ENCODE measurements around the gene WDR6. TPM values are rescaled to one million over a fixed set of nuclear protein-coding genes. Genes with fewer than 3 reads are reported as not detected.
A peak's percentile ranks its signal among the peaks of the same experiment; 100 is the strongest.

WDR6 gene
- total RNA-seq, 1 experiment from 2014 or later: 213 TPM

GRCh38 chr3:48963591-48963990, 43.6 kb upstream of the WDR6 start:
- Mint-ChIP-seq H3K4me3 (peak overlapping the region; percentile 35), H3K36me3 (peaks cover 30% of the 10 kb centered on the region), H3K27ac (peak overlapping the region; percentile 89), H3K4me1 (peaks cover 45% of the 10 kb centered on the region), H3K27me3 (ENCODE audit: low read depth) (no peaks in the 10 kb centered on the region), H3K9me3 (no peaks in the 10 kb centered on the region)
- TF ChIP-seq SOX15 (CRISPR knock-in tag; IDR thresholded peaks at IDR 0.05) (no peak), IRF1 (CRISPR knock-in tag; IDR thresholded peaks at IDR 0.05) (no peak)
- TF ChIP-seq, protein P1, sequence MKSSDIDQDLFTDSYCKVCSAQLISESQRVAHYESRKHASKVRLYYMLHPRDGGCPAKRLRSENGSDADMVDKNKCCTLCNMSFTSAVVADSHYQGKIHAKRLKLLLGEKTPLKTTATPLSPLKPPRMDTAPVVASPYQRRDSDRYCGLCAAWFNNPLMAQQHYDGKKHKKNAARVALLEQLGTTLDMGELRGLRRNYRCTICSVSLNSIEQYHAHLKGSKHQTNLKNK (CRISPR knock-in tag; IDR thresholded peaks at IDR 0.05): peak; percentile 68; the same call in 1 of the 2 replicates
- POLR2A ChIA-PET: no interaction called here
- CTCF ChIA-PET: interaction anchor here (0.9 to 1.3 kb wide), 3 partner anchors 24 to 224 kb away, joined by 3 to 4 read pairs (median 4); no protein-coding TSS in a partner anchor
- ATAC-seq: no peak
- DNase-seq (ENCODE audit: low spot score): no peak

DNA sequence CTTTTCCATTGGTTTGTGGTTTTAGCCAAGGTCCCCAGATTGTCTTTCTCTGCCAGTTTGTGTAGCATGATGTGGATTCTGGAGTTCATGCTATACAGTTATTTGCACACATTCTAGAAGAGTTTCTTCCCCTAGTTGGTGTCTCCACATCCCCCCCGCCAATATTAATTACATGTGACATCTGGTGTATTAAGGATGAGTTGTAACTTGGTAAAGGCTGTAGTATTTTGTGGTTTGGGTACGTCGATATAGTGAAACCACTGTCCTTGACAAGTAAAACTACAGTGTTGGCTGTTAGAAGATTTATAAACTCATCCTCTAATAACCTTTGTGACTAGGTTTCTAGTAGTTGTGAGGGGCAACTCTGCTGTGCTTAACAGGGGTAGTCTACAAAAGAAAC, 40.8 kb upstream of the WDR6 start:
- peaks cover 38% of the 10 kb centered on the region for H3K4me1 Mint-ChIP-seq
- no peak overlapping the region for H3K27ac Mint-ChIP-seq
- no peaks in the 10 kb centered on the region for H3K27me3 Mint-ChIP-seq (ENCODE audit: low read depth)
- no peak for ATAC-seq
- CTCF ChIA-PET: no interaction called here
- POLR2A ChIA-PET: interaction anchor here (0.5 kb wide), 1 partner anchor 186 kb away, joined by 3 read pairs; no protein-coding TSS in a partner anchor
- DNase-seq (ENCODE audit: low spot score): no peak
- H3K36me3 Mint-ChIP-seq: peaks cover 52% of the 10 kb centered on the region
- no peak overlapping the region for H3K4me3 Mint-ChIP-seq
- TF ChIP-seq ZBTB21 (CRISPR knock-in tag; IDR thresholded peaks at IDR 0.05; ENCODE audit: borderline replicate concordance): no peak
- TF ChIP-seq EMX1 (CRISPR knock-in tag; IDR thresholded peaks at IDR 0.05): no peak
- TF ChIP-seq TP53 (CRISPR knock-in tag; IDR thresholded peaks at IDR 0.05): no peak
- TF ChIP-seq JAZF1 (CRISPR knock-in tag; IDR thresholded peaks at IDR 0.05): no peak
- no peak for TF ChIP-seq MYBL2 (CRISPR knock-in tag; IDR thresholded peaks at IDR 0.05)
- TF ChIP-seq ZNF263 (CRISPR knock-in tag; IDR thresholded peaks at IDR 0.05; ENCODE audit: low read depth): no peak
- no peak for TF ChIP-seq ELF4 (CRISPR knock-in tag; IDR thresholded peaks at IDR 0.05; ENCODE audit: low read depth)
- TF ChIP-seq RELA (CRISPR knock-in tag; IDR thresholded peaks at IDR 0.05; ENCODE audit: borderline replicate concordance): no peak
- no peak for TF ChIP-seq MAX (CRISPR knock-in tag; IDR thresholded peaks at IDR 0.05)
- no peak for TF ChIP-seq PRRX2 (CRISPR knock-in tag; IDR thresholded peaks at IDR 0.05)
- no peak for TF ChIP-seq IRF1 (CRISPR knock-in tag; IDR thresholded peaks at IDR 0.05)
- TF ChIP-seq IRF2 (CRISPR knock-in tag; IDR thresholded peaks at IDR 0.05; ENCODE audit: borderline replicate concordance, low read depth): no peak
- TF ChIP-seq GRHL2 (CRISPR knock-in tag; IDR thresholded peaks at IDR 0.05; ENCODE audit: insufficient replicate concordance, severe bottlenecking): no peak
- TF ChIP-seq CREB1 (CRISPR knock-in tag; IDR thresholded peaks at IDR 0.05): no peak
- TF ChIP-seq FOXP1 (CRISPR knock-in tag; IDR thresholded peaks at IDR 0.05; ENCODE audit: borderline replicate concordance): no peak
- TF ChIP-seq, protein P2, sequence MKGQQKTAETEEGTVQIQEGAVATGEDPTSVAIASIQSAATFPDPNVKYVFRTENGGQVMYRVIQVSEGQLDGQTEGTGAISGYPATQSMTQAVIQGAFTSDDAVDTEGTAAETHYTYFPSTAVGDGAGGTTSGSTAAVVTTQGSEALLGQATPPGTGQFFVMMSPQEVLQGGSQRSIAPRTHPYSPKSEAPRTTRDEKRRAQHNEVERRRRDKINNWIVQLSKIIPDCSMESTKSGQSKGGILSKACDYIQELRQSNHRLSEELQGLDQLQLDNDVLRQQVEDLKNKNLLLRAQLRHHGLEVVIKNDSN (CRISPR knock-in tag; IDR thresholded peaks at IDR 0.05): no peak
- no peak for TF ChIP-seq ZNF232 (CRISPR knock-in tag; IDR thresholded peaks at IDR 0.05)
- no peak for TF ChIP-seq GTF2I (CRISPR knock-in tag; conservative IDR thresholded peaks at IDR 0.05)
- no peaks in the 10 kb centered on the region for H3K9me3 Mint-ChIP-seq

DNA sequence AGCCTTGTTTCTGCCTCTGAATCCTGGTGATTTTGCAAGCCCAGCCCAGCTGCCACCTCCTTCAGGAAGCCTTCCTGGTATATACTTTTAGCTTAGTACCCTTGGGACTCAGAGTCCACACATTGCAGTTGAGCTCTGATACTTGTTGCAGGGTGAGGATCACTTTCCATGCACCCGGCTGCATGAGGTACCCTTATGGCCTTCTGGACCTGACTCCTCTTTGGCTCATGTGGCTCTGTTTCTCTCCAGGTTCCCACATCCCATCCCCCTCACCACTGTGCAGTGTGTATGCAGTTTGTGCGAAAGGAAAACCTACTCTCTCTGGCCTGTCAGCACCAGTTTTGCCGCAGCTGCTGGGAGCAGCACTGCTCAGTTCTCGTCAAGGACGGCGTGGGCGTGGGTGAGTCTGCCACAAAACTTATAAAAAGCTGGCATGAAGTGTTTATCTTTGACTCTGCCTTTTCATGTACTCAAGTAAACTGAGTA, 40.3 kb upstream of the WDR6 start:
- no peak overlapping the region for H3K4me3 Mint-ChIP-seq
- H3K9me3 Mint-ChIP-seq: no peaks in the 10 kb centered on the region
- ATAC-seq: no peak
- H3K4me1 Mint-ChIP-seq: peaks cover 33% of the 10 kb centered on the region
- DNase-seq (ENCODE audit: low spot score): no peak
- ChIA-PET CTCF (no interaction called here), POLR2A (interaction anchor here (0.5 kb wide), 1 partner anchor 186 kb away, joined by 3 read pairs; no protein-coding TSS in a partner anchor)
- H3K27ac Mint-ChIP-seq: peak overlapping the region; percentile 78
- peaks cover 56% of the 10 kb centered on the region for H3K36me3 Mint-ChIP-seq
- H3K27me3 Mint-ChIP-seq (ENCODE audit: low read depth): no peaks in the 10 kb centered on the region
- TF ChIP-seq IRF2 (CRISPR knock-in tag; IDR thresholded peaks at IDR 0.05; ENCODE audit: borderline replicate concordance, low read depth): no peak
- TF ChIP-seq JAZF1 (CRISPR knock-in tag; IDR thresholded peaks at IDR 0.05): no peak
- TF ChIP-seq OVOL2 (CRISPR knock-in tag; IDR thresholded peaks at IDR 0.05; ENCODE audit: borderline replicate concordance): no peak
- no peak for TF ChIP-seq FOXP4 (CRISPR knock-in tag; IDR thresholded peaks at IDR 0.05)
- TF ChIP-seq, protein P3, sequence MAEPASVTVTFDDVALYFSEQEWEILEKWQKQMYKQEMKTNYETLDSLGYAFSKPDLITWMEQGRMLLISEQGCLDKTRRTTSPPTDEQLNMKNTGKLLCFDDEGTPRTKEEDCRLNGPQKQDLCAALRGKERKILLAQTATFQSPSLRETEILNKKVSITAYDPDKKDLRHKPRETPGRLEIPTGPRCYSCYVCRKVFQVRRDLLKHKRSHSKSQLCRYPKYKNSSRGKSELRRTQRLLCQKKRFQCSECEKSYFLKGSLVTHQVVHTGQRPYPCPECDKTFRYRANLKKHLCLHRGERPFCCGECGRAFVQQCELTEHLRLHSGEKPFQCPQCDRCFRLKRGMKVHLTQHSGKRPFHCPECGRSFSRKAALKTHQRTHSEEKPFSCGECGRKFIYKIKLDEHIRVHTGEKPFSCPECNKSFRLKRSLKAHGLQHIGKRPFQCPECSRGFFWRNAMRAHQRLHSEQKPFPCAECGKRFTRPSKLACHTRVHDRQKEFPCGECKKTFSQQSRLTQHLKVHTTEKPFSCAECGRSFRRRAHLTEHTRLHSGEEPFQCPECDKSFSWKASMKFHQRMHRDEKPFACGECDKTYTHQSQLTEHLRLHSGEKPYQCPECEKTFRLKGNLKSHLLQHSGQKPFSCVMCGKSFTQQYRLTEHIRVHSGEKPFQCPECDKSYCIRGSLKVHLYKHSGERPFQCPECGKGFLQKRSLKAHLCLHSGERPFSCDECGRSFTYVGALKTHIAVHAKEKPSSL (CRISPR knock-in tag; conservative IDR thresholded peaks at IDR 0.05): no peak
- TF ChIP-seq, protein P4, sequence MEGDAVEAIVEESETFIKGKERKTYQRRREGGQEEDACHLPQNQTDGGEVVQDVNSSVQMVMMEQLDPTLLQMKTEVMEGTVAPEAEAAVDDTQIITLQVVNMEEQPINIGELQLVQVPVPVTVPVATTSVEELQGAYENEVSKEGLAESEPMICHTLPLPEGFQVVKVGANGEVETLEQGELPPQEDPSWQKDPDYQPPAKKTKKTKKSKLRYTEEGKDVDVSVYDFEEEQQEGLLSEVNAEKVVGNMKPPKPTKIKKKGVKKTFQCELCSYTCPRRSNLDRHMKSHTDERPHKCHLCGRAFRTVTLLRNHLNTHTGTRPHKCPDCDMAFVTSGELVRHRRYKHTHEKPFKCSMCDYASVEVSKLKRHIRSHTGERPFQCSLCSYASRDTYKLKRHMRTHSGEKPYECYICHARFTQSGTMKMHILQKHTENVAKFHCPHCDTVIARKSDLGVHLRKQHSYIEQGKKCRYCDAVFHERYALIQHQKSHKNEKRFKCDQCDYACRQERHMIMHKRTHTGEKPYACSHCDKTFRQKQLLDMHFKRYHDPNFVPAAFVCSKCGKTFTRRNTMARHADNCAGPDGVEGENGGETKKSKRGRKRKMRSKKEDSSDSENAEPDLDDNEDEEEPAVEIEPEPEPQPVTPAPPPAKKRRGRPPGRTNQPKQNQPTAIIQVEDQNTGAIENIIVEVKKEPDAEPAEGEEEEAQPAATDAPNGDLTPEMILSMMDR (IDR thresholded peaks at IDR 0.05): no peak
